Measurements from ENCODE around the gene FAM210A.
A peak's percentile ranks its signal among the peaks of the same experiment; 100 is the strongest.
"Not testable (repeated sequence)": the region's sequence is repeated elsewhere in the genome, so short reads cannot be mapped to it uniquely, and the experiment has no call there.

FAM210A gene

GRCh38 chr18:13726232-13726971 lies at the start of gene FAM210A, which contains the start of gene RNMT:
FAM210A (minus strand) TSS chr18:13726558; CDS start chr18:13682077, 44,481 bp downstream.
RNMT (plus strand) TSS chr18:13726673; CDS start chr18:13731518, 4,845 bp downstream.
- FAIRE-seq = no peak

GRCh38 chr18:13775058-13775457 lies 48.7 kb upstream of the FAM210A start:
- FAIRE-seq = no peak

- FAIRE-seq = no peak
Observed at GRCh38 chr18:13762690-13763439, 36.5 kb upstream of the FAM210A start.

- no peak for FAIRE-seq
Observed at GRCh38 chr18:13760047-13760446, 33.7 kb upstream of the FAM210A start.

GRCh38 chr18:13758622-13759021 lies 32.3 kb upstream of the FAM210A start:
- FAIRE-seq = no peak

- no peak for FAIRE-seq
Observed at GRCh38 chr18:13756671-13757070, 30.3 kb upstream of the FAM210A start.

- no peak for FAIRE-seq
Observed at GRCh38 chr18:13756261-13756660, 29.9 kb upstream of the FAM210A start.

GRCh38 chr18:13751599-13751998 lies 25.2 kb upstream of the FAM210A start:
- FAIRE-seq = not testable (repeated sequence)

GRCh38 chr18:13746633-13747032 lies 20.3 kb upstream of the FAM210A start:
- FAIRE-seq = no peak

GRCh38 chr18:13745696-13746095 lies 19.3 kb upstream of the FAM210A start:
- no peak for FAIRE-seq

GRCh38 chr18:13735681-13736080 lies 9.3 kb upstream of the FAM210A start:
- no peak for FAIRE-seq

GRCh38 chr18:13730481-13730880 lies 4.1 kb upstream of the FAM210A start:
- no peak for FAIRE-seq

GRCh38 chr18:13726972-13727331 lies 594 bp upstream of the FAM210A start:
- FAIRE-seq = no peak

GRCh38 chr18:13725566-13726231 lies 659 bp downstream of the FAM210A start:
- no peak for FAIRE-seq

GRCh38 chr18:13720847-13721246 lies 5.5 kb downstream of the FAM210A start:
- no peak for FAIRE-seq

- no peak for FAIRE-seq
Observed at GRCh38 chr18:13720123-13720522, 6.2 kb downstream of the FAM210A start.

- FAIRE-seq = no peak
Observed at GRCh38 chr18:13716916-13717315, 9.4 kb downstream of the FAM210A start.

- FAIRE-seq = no peak
Observed at GRCh38 chr18:13715330-13715729, 11.0 kb downstream of the FAM210A start.

- FAIRE-seq = no peak
Observed at GRCh38 chr18:13713455-13714055, 12.8 kb downstream of the FAM210A start.

- FAIRE-seq = no peak
Observed at GRCh38 chr18:13712400-13713131, 13.8 kb downstream of the FAM210A start.

- no peak for FAIRE-seq
Observed at GRCh38 chr18:13710414-13710831, 15.9 kb downstream of the FAM210A start.

- FAIRE-seq = peak; percentile 5
Observed at GRCh38 chr18:13703899-13704298, 22.5 kb downstream of the FAM210A start.

- no peak for FAIRE-seq
Observed at GRCh38 chr18:13700153-13700552, 26.2 kb downstream of the FAM210A start.
